GM19193 (cell line): ENCODE data around the gene USP17L15.
"Not testable (repeated sequence)": the region's sequence is repeated elsewhere in the genome, so short reads cannot be mapped to it uniquely, and the experiment has no call there.

ENCODE experiments used
- POLR2A ChIP-seq: IDR thresholded peaks from 4 replicates; pipeline ENCODE4 v1.6.1; 2011; ENCODE audit not compliant: insufficient read depth, insufficient read length; ENCODE audit errors: extremely low read depth

USP17L15 gene

GRCh38 chr4:9234085-9234484 lies at the start of gene USP17L15:
USP17L15 (plus strand) TSS chr4:9234385; CDS start chr4:9234385, 0 bp downstream.
- TF ChIP-seq POLR2A, result not testable (repeated sequence)

GRCh38 chr4:9210357-9210756 lies 23.8 kb upstream of the USP17L15 start, which contains the start of gene USP17L10:
USP17L10 (plus strand) TSS chr4:9210657; CDS start chr4:9210657, 0 bp downstream.
- not testable (repeated sequence) for TF ChIP-seq POLR2A

- TF ChIP-seq POLR2A, result not testable (repeated sequence)
These were observed 19.1 kb upstream of the USP17L15 start, which contains the start of gene USP17L11 for GRCh38 chr4:9215105-9215504. USP17L11 (plus strand) TSS chr4:9215405; CDS start chr4:9215405, 0 bp downstream.

- not testable (repeated sequence) for TF ChIP-seq POLR2A
These were observed 14.3 kb upstream of the USP17L15 start, which contains the start of gene USP17L12 for GRCh38 chr4:9219852-9220251. USP17L12 (plus strand) TSS chr4:9220152; CDS start chr4:9220152, 0 bp downstream.

- not testable (repeated sequence) for TF ChIP-seq POLR2A
These were observed 9.6 kb upstream of the USP17L15 start, which contains the start of gene USP17L13 for GRCh38 chr4:9224596-9224995. USP17L13 (plus strand) TSS chr4:9224896; CDS start chr4:9224896, 0 bp downstream.

GRCh38 chr4:9243579-9243978 lies 9.4 kb downstream of the USP17L15 start, which contains the start of gene USP17L17:
USP17L17 (plus strand) TSS chr4:9243879; CDS start chr4:9243879, 0 bp downstream.
- not testable (repeated sequence) for TF ChIP-seq POLR2A

- not testable (repeated sequence) for TF ChIP-seq POLR2A
These were observed 13.9 kb downstream of the USP17L15 start, which contains the start of gene USP17L18 for GRCh38 chr4:9247953-9248680. USP17L18 (plus strand) TSS chr4:9248630; CDS start chr4:9248630, 0 bp downstream.

GRCh38 chr4:9253078-9253477 lies 18.9 kb downstream of the USP17L15 start, which contains the start of gene USP17L19:
USP17L19 (plus strand) TSS chr4:9253378; CDS start chr4:9253378, 0 bp downstream.
- not testable (repeated sequence) for TF ChIP-seq POLR2A

- not testable (repeated sequence) for TF ChIP-seq POLR2A
These were observed 23.6 kb downstream of the USP17L15 start, which contains the start of gene USP17L20 for GRCh38 chr4:9257824-9258223. USP17L20 (plus strand) TSS chr4:9258124; CDS start chr4:9258124, 0 bp downstream.

GRCh38 chr4:9262572-9262971 lies 28.4 kb downstream of the USP17L15 start, which contains the start of gene USP17L21:
USP17L21 (plus strand) TSS chr4:9262872; CDS start chr4:9262872, 0 bp downstream.
- not testable (repeated sequence) for TF ChIP-seq POLR2A

- TF ChIP-seq POLR2A, result not testable (repeated sequence)
These were observed 33.1 kb downstream of the USP17L15 start, which contains the start of gene USP17L22 for GRCh38 chr4:9267319-9267718. USP17L22 (plus strand) TSS chr4:9267619; CDS start chr4:9267619, 0 bp downstream.
